HL-60 (cell line): ENCODE measurements around the gene FBXL20.

Experiments
- CTCF ChIP-seq: IDR thresholded peaks from one replicate; pipeline ENCODE4 v1.5.1; 2011; ENCODE audit warnings: low read length, control low read depth, inconsistent platforms; ENCODE audit not compliant: insufficient read depth
- POLR2AphosphoS5 ChIP-seq: IDR thresholded peaks from 2 replicates; pipeline ENCODE4 v1.6.1; 2012; ENCODE audit warnings: low read depth
- REST ChIP-seq: IDR thresholded peaks from 2 replicates; pipeline ENCODE4 v1.6.1; 2012; ENCODE audit warnings: low read depth; ENCODE audit not compliant: insufficient replicate concordance
- SPI1 ChIP-seq: IDR thresholded peaks from 2 replicates; pipeline ENCODE4 v1.6.1; 2012; ENCODE audit warnings: low read depth, mild to moderate bottlenecking, borderline replicate concordance

- TF ChIP-seq POLR2AphosphoS5 (no peak), CTCF (no peak), SPI1 (no peak), REST (no peak)
Measured at GRCh38 chr17:39305978-39306377, 95.4 kb downstream of the FBXL20 start.
